Sigmoid colon (tissue), 7 donors: ENCODE measurements around the gene BCAS3. TPM values are rescaled to one million over a fixed set of nuclear protein-coding genes. Genes with fewer than 3 reads are reported as not detected.

Experiments used
- DNase-seq: peaks from one replicate; pipeline ENCODE4 v3.0.0-alpha.2; 2019
- H3K27ac ChIP-seq, 4 donors: fragments of 200-600 bp; sonication (generic); one replicate each; pipeline ENCODE4 v1.5.1; 2016 to 2019; ENCODE audit warnings: mild to moderate bottlenecking in 1 of 4
- H3K27me3 ChIP-seq, 3 donors: fragments of 200-600 bp; sonication (generic); one replicate each; pipeline ENCODE4 v1.5.1; 2019; ENCODE audit warnings: mild to moderate bottlenecking in 1 of 3
- H3K36me3 ChIP-seq, 4 donors: fragments of 200-600 bp; sonication (generic); one replicate each; pipeline ENCODE4 v1.5.1; 2016 to 2019
- H3K4me1 ChIP-seq, 4 donors: fragments of 200-600 bp; sonication (generic); one replicate each; pipeline ENCODE4 v1.5.1; 2017 to 2019
- H3K4me3 ChIP-seq, 4 donors: fragments of 200-600 bp; sonication (generic); one replicate each; pipeline ENCODE4 v1.5.1; 2017 to 2019; ENCODE audit warnings: mild to moderate bottlenecking in 2 of 4, moderate library complexity in 1 of 4
- H3K9me3 ChIP-seq, 4 donors: fragments of 200-600 bp in 3 of 4; sonication (generic) in 3 of 4; one replicate each; pipeline versions ENCODE4 v1.5.1 to v1.6.1; 2013 to 2019
- EP300 ChIP-seq, 4 donors: sonication (generic); formaldehyde crosslinking; IDR thresholded peaks; one replicate each; pipeline ENCODE4 v1.6.1; 2017; ENCODE audit warnings: antibody characterized with exemption in 4 of 4
- POLR2A ChIP-seq, 2 donors: fragments of 450-650 bp; IDR thresholded peaks; one replicate each; pipeline ENCODE4 v1.6.1; 2016; ENCODE audit warnings: antibody characterized with exemption in 2 of 2, mild to moderate bottlenecking in 2 of 2, moderate library complexity in 2 of 2
- POLR2AphosphoS5 ChIP-seq, 4 donors: sonication (generic); formaldehyde crosslinking; IDR thresholded peaks; one replicate each; pipeline ENCODE4 v1.6.1; 2017; ENCODE audit warnings: antibody characterized with exemption in 4 of 4
- WGBS, 2 donors: extraction: QIAGEN DNeasy Blood & Tissue Kit; methylation state at CpG; one replicate each; pipeline ENCODE4 v1.1.7; 2013; 5-methylcytosine and 5-hydroxymethylcytosine counted together
- intact Hi-C: fragments of 100-400 bp; cut with DNase I; formaldehyde crosslinking; loops from one replicate; pipeline ENCODE4 v1.15.1; 2023
- polyA plus RNA-seq, 3 donors: library from polyadenylated mRNA; stranded (reverse); fragments of 200-250 nt; gene quantifications; one replicate each; pipeline ENCODE4 v1.2.3, GENCODE V29; 2013
- total RNA-seq, 4 donors: library from RNA; depleted of rRNA; stranded (reverse); fragments of >200 nt; gene quantifications; one replicate each; pipeline ENCODE4 v1.1.0, GENCODE V29; 2016
- TF ChIP-seq, protein P1 (sequence below), 4 experiments: fragments of 450-650 bp in 3 of 4; fragments of 200-600 bp in 1 of 4; IDR thresholded peaks; one replicate each; pipeline ENCODE4 v1.5.1; 2016 to 2019; ENCODE audit warnings: antibody characterized with exemption in 4 of 4, mild to moderate bottlenecking in 3 of 4, moderate library complexity in 2 of 4
- donor health status: healthy with polysubstance abuse.
- donor health status: Bipolar disorder and iron deficiency.
- donor health status: healthy.

BCAS3 gene
- total and polyA plus RNA-seq, 7 donors, result 6.3 to 38.5 (median 28.5) TPM

DNA sequence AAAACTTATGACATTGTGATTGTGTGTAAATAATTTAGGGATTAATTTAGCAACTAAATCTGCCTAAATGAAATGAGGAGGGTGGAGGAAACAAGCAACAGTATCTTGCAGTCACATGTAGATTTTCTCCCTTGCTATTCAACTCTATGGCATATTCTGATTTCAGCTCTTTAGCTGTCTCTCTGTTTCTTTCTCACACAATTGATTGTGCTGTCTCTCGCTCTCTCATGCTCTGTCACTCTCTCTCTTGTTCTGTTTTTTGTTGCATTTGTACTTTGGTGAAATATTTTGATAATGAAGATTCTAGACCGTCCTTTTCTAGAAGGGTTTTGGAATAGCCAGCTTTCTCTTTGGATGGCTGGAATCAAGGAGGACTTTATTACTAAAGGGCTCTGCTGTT, 70.6 kb downstream of the BCAS3 start:
- no peak overlapping the region for H3K27ac ChIP-seq
- H3K9me3 ChIP-seq, result peaks cover 0 to 5% (median 0%) of the 10 kb centered on the region in 4 donors
- H3K36me3 ChIP-seq, result no peaks in the 10 kb centered on the region
- intact Hi-C loops, result no loop called here
- H3K27me3 ChIP-seq, result no peaks in the 10 kb centered on the region
- TF ChIP-seq POLR2AphosphoS5 (IDR thresholded peaks at IDR 0.05) (no peak), POLR2A (IDR thresholded peaks at IDR 0.05) (no peak), EP300 (IDR thresholded peaks at IDR 0.05) (no peak)
- TF ChIP-seq, protein P1, sequence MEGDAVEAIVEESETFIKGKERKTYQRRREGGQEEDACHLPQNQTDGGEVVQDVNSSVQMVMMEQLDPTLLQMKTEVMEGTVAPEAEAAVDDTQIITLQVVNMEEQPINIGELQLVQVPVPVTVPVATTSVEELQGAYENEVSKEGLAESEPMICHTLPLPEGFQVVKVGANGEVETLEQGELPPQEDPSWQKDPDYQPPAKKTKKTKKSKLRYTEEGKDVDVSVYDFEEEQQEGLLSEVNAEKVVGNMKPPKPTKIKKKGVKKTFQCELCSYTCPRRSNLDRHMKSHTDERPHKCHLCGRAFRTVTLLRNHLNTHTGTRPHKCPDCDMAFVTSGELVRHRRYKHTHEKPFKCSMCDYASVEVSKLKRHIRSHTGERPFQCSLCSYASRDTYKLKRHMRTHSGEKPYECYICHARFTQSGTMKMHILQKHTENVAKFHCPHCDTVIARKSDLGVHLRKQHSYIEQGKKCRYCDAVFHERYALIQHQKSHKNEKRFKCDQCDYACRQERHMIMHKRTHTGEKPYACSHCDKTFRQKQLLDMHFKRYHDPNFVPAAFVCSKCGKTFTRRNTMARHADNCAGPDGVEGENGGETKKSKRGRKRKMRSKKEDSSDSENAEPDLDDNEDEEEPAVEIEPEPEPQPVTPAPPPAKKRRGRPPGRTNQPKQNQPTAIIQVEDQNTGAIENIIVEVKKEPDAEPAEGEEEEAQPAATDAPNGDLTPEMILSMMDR (IDR thresholded peaks at IDR 0.05), result no peak
- no peak overlapping the region for H3K4me3 ChIP-seq
- WGBS, 2 donors, result 87 to 94% methylated on average over 2 of the region's 2 CpGs
- DNase-seq, result no peak
- no peaks in the 10 kb centered on the region for H3K4me1 ChIP-seq

DNA sequence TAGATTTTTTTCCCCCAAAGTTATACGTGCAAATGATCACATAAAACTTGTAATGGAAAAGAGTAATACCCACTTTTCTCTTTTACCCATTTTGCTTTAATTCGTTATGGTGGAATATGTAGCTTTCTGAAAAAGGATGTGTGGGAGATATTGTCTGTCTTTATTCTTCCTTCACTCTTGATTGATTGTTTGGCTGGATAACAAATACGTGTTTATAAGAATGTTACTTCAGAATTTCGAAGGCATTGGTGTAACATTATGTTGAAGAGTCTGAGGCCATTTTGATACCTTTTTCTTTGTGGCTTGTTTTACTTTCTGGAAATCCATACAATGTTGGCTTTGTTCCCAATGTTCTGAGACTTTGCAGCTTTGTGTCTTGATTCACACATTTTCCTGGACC, 71.4 kb downstream of the BCAS3 start:
- H3K4me1 ChIP-seq, result no peaks in the 10 kb centered on the region
- no peaks in the 10 kb centered on the region for H3K27me3 ChIP-seq
- no peak for DNase-seq
- 90 to 91% methylated on average over 4 of the region's 4 CpGs for WGBS, 2 donors
- no peak overlapping the region for H3K4me3 ChIP-seq
- no peaks in the 10 kb centered on the region for H3K36me3 ChIP-seq
- H3K27ac ChIP-seq, result no peak overlapping the region
- intact Hi-C loops, result no loop called here
- peaks cover 0 to 5% (median 0%) of the 10 kb centered on the region in 4 donors for H3K9me3 ChIP-seq
- no peak for TF ChIP-seq POLR2AphosphoS5 (IDR thresholded peaks at IDR 0.05)
- TF ChIP-seq, protein P1 (IDR thresholded peaks at IDR 0.05), result no peak
- TF ChIP-seq POLR2A (IDR thresholded peaks at IDR 0.05), result no peak
- TF ChIP-seq EP300 (IDR thresholded peaks at IDR 0.05), result no peak

DNA sequence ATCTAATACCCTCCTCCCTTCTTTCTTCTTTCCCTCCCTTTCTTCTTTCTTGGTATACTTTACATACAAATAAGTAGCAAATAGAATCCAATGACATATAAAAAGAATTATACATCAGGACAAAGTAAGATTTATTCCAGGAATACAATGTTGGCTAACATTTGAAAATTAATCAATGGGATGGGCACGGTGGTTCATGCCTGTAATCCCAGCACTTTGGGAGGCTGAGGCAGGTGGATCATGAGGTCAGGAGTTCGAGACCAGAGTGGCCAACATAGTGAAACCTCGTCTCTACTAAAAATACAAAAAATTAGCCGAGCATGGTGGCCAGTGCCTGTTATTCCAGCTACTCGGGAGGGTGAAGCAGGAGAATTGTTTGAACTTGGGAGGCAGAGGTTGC, 72.1 kb downstream of the BCAS3 start:
- no peaks in the 10 kb centered on the region for H3K27me3 ChIP-seq
- no peaks in the 10 kb centered on the region for H3K36me3 ChIP-seq
- DNase-seq, result no peak
- H3K4me1 ChIP-seq, result no peaks in the 10 kb centered on the region
- TF ChIP-seq POLR2AphosphoS5 (IDR thresholded peaks at IDR 0.05) (no peak), EP300 (IDR thresholded peaks at IDR 0.05) (no peak), POLR2A (IDR thresholded peaks at IDR 0.05) (no peak)
- TF ChIP-seq, protein P1 (IDR thresholded peaks at IDR 0.05), result no peak
- peaks cover 0 to 5% (median 0%) of the 10 kb centered on the region in 4 donors for H3K9me3 ChIP-seq
- 92 to 96% methylated on average over 5 of the region's 5 CpGs for WGBS, 2 donors
- H3K4me3 ChIP-seq, result no peak overlapping the region
- intact Hi-C loops, result no loop called here
- H3K27ac ChIP-seq, result no peak overlapping the region

DNA sequence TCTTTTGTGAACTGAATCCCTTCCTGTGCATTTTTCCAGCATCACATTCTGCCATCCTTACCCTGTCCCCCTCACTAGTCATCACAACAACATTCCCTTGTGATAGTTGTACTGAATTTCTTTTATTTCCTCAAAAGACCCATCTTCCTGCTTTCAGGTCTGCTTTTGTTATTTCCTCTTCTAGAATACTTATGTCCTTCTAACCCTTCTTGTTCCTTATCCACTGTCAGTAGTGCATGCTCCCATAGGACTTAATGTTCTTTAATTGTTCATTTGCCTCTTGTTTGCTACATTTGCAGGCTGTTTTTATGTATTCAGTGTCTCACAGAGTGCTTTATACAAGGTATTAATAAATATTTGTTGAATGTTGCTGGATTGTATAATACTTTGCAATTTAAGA, 73.0 kb downstream of the BCAS3 start:
- no peaks in the 10 kb centered on the region for H3K4me1 ChIP-seq
- no peak for DNase-seq
- no peak overlapping the region for H3K4me3 ChIP-seq
- no peaks in the 10 kb centered on the region for H3K36me3 ChIP-seq
- H3K27me3 ChIP-seq, result no peaks in the 10 kb centered on the region
- H3K27ac ChIP-seq, result no peak overlapping the region
- peaks cover 0 to 5% (median 0%) of the 10 kb centered on the region in 4 donors for H3K9me3 ChIP-seq
- intact Hi-C loops, result no loop called here
- TF ChIP-seq POLR2A (IDR thresholded peaks at IDR 0.05), result no peak
- TF ChIP-seq, protein P1 (IDR thresholded peaks at IDR 0.05), result no peak
- TF ChIP-seq EP300 (IDR thresholded peaks at IDR 0.05), result no peak
- no peak for TF ChIP-seq POLR2AphosphoS5 (IDR thresholded peaks at IDR 0.05)

- peaks cover 0 to 5% (median 0%) of the 10 kb centered on the region in 4 donors for H3K9me3 ChIP-seq
- WGBS, 2 donors, result 91 to 92% methylated on average over 1 of the region's 1 CpG
- H3K4me3 ChIP-seq, result no peak overlapping the region
- H3K27me3 ChIP-seq, result no peaks in the 10 kb centered on the region
- intact Hi-C loops, result no loop called here
- no peak for DNase-seq
- TF ChIP-seq, protein P1 (IDR thresholded peaks at IDR 0.05), result no peak
- no peak for TF ChIP-seq POLR2AphosphoS5 (IDR thresholded peaks at IDR 0.05)
- no peak for TF ChIP-seq POLR2A (IDR thresholded peaks at IDR 0.05)
- no peak for TF ChIP-seq EP300 (IDR thresholded peaks at IDR 0.05)
- no peaks in the 10 kb centered on the region for H3K4me1 ChIP-seq
- H3K36me3 ChIP-seq, result no peaks in the 10 kb centered on the region
- H3K27ac ChIP-seq, result no peak overlapping the region
Observed at GRCh38 chr17:60751884-60752283, 74.2 kb downstream of the BCAS3 start.
